Bronchial epithelial cell (primary cell): ENCODE data around the gene GNG8. TPM values are rescaled to one million over a fixed set of nuclear protein-coding genes. Genes with fewer than 3 reads are reported as not detected.

Source experiments
- DNase-seq: peaks from one replicate; pipeline ENCODE4 v3.0.0-alpha.2; 2010; ENCODE audit warnings: low read depth
- FAIRE-seq: peaks from 2 replicates; lab custom pipeline; 2011; peaks lifted over from hg19 to GRCh38; lab: Jason Lieb, UNC
- H3K27me3 ChIP-seq: 2 replicates; pipeline ENCODE4 v1.5.1; 2011; ENCODE audit warnings: low read length; ENCODE audit not compliant: control insufficient read depth, insufficient read depth
- H3K36me3 ChIP-seq: 2 replicates; pipeline ENCODE4 v1.5.1; 2011; ENCODE audit warnings: low read length; ENCODE audit not compliant: control insufficient read depth, insufficient read depth
- H3K4me3 ChIP-seq: 2 replicates; pipeline ENCODE4 v1.5.1; 2011; ENCODE audit warnings: mild to moderate bottlenecking, low read depth, low read length, control low read depth
- total RNA-seq: library from RNA; depleted of rRNA; stranded (reverse); fragments of >200 nt; gene quantifications from 2 replicates; pipeline ENCODE4 v1.2.1, GENCODE V29; 2014
- TF ChIP-seq, protein P1 (sequence below): IDR thresholded peaks from 2 replicates; pipeline ENCODE4 v1.5.1; 2011; ENCODE audit warnings: mild to moderate bottlenecking, moderate library complexity, low read length, control low read depth, inconsistent platforms; ENCODE audit not compliant: insufficient read depth, severe bottlenecking

The GNG8 gene
- total RNA-seq, 1 donor from 2014 or later: not detected

DNA sequence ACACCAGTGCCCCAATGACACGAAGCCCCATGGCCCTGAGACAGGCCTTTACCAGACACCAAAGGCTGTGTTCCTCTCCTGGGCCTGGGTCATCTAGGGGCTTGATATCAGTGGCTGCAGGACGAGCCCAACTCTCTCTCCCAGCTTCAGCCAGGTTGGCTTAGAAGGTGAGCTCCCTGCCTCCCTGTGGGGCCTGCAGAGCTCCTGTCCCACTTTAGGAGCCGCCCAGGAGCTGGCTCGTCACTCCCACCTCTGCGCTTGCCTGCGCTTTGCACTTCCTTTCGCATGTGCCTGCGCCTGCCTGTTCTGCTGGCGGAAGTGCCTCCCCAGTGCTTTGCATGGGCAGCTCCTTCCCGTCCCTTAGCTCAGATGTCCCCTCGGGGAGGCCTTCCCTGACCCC is 30.0 kb downstream of the GNG8 start:
- TF ChIP-seq, protein P1, sequence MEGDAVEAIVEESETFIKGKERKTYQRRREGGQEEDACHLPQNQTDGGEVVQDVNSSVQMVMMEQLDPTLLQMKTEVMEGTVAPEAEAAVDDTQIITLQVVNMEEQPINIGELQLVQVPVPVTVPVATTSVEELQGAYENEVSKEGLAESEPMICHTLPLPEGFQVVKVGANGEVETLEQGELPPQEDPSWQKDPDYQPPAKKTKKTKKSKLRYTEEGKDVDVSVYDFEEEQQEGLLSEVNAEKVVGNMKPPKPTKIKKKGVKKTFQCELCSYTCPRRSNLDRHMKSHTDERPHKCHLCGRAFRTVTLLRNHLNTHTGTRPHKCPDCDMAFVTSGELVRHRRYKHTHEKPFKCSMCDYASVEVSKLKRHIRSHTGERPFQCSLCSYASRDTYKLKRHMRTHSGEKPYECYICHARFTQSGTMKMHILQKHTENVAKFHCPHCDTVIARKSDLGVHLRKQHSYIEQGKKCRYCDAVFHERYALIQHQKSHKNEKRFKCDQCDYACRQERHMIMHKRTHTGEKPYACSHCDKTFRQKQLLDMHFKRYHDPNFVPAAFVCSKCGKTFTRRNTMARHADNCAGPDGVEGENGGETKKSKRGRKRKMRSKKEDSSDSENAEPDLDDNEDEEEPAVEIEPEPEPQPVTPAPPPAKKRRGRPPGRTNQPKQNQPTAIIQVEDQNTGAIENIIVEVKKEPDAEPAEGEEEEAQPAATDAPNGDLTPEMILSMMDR: no peak
- DNase-seq: no peak
- peaks cover 40% of the 10 kb centered on the region for H3K36me3 ChIP-seq

DNA sequence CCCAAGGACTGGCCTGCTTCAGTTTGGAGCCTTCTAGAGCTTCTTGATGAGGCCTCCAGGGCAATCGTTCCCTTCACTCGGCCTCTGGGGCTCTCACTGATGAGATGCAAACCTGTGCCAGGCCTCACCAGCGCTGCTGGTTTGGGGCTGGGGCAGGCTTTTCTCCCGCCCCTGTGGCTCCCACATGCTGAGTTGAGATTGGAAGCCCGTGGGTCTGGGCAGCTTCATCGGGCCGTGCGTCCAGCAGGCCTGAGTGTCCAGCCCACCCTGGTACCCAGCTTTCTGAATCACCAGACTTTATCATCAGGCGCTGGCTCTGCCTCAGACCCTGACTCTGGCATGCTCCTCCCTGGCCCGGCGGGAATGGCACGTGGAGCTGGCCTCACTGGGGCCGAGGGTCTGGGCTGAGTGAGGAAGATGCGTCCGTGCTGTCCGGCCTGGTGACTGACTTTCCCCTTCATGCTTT is 30.6 kb downstream of the GNG8 start:
- Histone ChIP-seq H3K27me3 (no peaks in the 10 kb centered on the region), H3K4me3 (no peak overlapping the region), H3K36me3 (peaks cover 40% of the 10 kb centered on the region)
- TF ChIP-seq, protein P1: no peak
- FAIRE-seq (no peak), DNase-seq (no peak)

More for the DNA sequence above, 30.0 kb downstream of the GNG8 start:
- no peaks in the 10 kb centered on the region for H3K27me3 ChIP-seq
- no peak overlapping the region for H3K4me3 ChIP-seq
- no peak for FAIRE-seq

DNA sequence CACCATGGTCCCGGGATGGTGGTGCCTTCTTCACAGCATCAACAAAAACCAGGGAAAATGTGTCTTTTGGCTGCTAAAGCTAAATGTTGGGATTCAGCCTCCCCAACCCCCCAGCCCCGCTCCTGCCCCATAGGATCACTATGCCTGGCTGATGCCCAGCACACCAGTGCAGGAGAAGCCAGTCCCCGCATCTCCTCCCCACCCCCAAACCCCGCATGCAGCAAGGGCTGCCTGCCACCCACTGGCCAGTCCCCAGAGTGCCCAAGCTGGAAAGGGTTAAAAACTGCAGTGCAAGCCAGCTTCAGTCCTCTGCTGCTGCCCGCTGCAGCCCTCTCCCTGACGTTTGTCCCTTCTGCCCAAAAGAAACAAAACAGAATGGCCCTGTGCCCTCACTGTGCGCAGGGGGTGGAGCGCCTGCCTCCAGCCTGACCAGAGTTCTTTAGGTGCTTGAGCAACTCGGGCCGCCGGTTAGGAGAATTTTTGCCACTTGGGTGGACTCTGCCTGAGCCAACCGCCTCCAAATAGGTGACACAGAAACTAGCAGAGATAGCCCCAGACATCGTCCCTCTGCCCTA is 31.1 kb downstream of the GNG8 start:
- no peak for FAIRE-seq
- Histone ChIP-seq H3K4me3 (no peak overlapping the region), H3K27me3 (no peaks in the 10 kb centered on the region), H3K36me3 (peaks cover 37% of the 10 kb centered on the region)
- TF ChIP-seq, protein P1: no peak
- DNase-seq: no peak

- TF ChIP-seq, protein P1: no peak
- H3K4me3 ChIP-seq: no peak overlapping the region
- no peak for FAIRE-seq
- H3K36me3 ChIP-seq: peaks cover 29% of the 10 kb centered on the region
- no peak for DNase-seq
- no peaks in the 10 kb centered on the region for H3K27me3 ChIP-seq
Observed at GRCh38 chr19:46603752-46604231, 32.2 kb downstream of the GNG8 start.

DNA sequence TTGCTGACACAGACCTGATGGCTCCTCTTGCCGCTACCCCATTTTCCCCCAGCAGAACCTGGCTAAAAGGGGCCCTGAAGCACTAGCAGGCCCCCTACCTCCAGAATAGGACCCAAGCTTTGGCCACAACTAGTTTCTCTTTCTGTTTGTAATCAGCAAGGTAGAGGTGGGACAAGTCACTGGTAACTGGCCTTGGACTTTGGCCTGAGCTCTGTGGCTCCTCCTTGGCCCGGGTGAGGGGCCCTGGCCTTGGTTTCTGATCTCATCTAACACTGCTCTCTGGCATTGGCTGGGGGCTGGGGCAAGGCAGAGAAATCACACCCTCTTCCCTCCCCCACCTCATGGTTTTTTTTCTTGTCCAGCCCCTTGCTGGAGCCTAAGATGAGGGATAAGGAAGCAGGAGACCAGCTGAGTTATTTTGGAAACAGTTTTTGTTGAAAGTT is 32.8 kb downstream of the GNG8 start:
- H3K36me3 ChIP-seq: peaks cover 24% of the 10 kb centered on the region
- no peak for DNase-seq
- TF ChIP-seq, protein P1: no peak
- no peak overlapping the region for H3K4me3 ChIP-seq
- FAIRE-seq: no peak
- no peaks in the 10 kb centered on the region for H3K27me3 ChIP-seq
